ENCODE measurements around the gene PLAU. TPM values are rescaled to one million over a fixed set of nuclear protein-coding genes. Genes with fewer than 3 reads are reported as not detected.
"Not testable (repeated sequence)": the region's sequence is repeated elsewhere in the genome, so short reads cannot be mapped to it uniquely, and the experiment has no call there.

The PLAU gene
- total RNA-seq, 2 experiments from 2014 or later: 3.0 to 5.3 TPM

- Mint-ChIP-seq H3K36me3 (ENCODE audit: low read depth) (no peaks in the 10 kb centered on the region), H3K9me3 (no peaks in the 10 kb centered on the region), H3K27ac (no peak overlapping the region), H3K27me3 (peaks cover 4% of the 10 kb centered on the region), H3K4me1 (peaks cover 21% of the 10 kb centered on the region), H3K4me3 (no peak overlapping the region)
- ChIA-PET CTCF (interaction anchor here (1.0 to 13.8 kb wide), 3 partner anchors 12 to 65 kb away, joined by 6 to 415 read pairs (median 30); no protein-coding TSS in a partner anchor), POLR2A (no interaction called here)
- no peak for DNase-seq
Measured at GRCh38 chr10:73891540-73891939, 19.4 kb upstream of the PLAU start.

DNA sequence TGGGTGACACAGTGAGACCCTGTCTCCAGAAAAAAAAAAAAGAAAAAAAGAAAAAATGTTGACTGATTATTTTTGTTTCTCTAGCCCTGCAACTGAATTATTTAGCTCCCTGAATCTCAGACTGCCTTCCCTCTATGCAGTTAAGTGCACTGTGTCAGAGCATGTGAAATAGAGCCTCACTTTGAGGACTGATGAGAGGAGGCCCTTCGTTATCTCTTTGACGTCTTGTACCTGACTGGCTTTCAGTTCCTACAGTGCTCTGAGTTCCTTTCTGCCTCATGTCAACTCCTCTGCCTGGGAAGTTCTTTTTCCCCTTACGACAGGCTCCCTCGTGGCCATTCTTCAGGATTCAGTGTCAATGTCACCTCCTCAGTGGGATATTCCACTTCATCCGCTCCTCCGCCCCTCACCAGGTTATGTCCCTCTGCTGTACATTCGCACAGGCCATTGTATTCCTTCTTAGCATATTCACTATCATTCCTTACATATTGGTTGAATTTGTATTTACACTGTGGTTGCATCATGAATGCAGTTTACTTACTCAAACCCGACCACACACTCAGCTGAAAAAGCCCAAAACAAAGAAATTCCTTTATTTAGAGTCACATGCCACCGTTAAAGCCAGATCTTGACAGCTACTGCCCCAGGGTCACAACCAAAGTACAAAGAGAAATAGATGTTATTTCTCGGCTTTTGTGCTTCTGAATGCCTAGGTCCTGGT, 18.5 kb upstream of the PLAU start:
- Mint-ChIP-seq H3K27me3 (peaks cover 4% of the 10 kb centered on the region), H3K27ac (no peak overlapping the region), H3K4me3 (no peak overlapping the region), H3K4me1 (peaks cover 17% of the 10 kb centered on the region), H3K36me3 (ENCODE audit: low read depth) (no peaks in the 10 kb centered on the region), H3K9me3 (no peaks in the 10 kb centered on the region)
- ChIA-PET CTCF (interaction anchor here (2.5 to 13.8 kb wide), 3 partner anchors 12 to 48 kb away, joined by 19 to 415 read pairs (median 30); no protein-coding TSS in a partner anchor), POLR2A (interaction anchor here (0.9 kb wide), 1 partner anchor 161 kb away, joined by 3 read pairs; no protein-coding TSS in a partner anchor)
- DNase-seq: no peak

DNA sequence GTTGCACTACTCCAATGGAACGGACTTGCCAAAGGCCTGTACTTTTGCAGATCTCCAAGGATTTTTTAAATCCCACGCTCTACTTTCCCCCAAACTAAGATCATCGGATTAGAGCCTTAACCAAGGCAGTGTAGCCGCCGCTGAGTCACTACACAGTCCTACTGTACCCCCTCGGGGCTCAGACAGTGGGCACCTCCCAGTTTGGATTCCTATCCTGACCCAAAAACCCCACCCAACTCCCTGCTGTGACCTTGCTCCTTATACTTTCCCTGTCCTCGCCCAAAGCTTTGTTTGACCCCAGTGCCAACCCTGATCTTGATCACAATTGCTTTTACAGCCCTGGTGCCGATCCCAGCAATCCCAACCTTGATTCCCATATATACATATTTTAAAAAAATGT, 17.5 kb upstream of the PLAU start:
- ChIA-PET CTCF (interaction anchor here (1.2 to 13.8 kb wide), 6 partner anchors 7 to 180 kb away, joined by 3 to 415 read pairs (median 5); no protein-coding TSS in a partner anchor), POLR2A (interaction anchor here (0.7 to 1.2 kb wide), 2 partner anchors 17 to 45 kb away, joined by 3 read pairs; no protein-coding TSS in a partner anchor)
- no peak overlapping the region for H3K27ac Mint-ChIP-seq

GRCh38 chr10:73894245-73894971, 16.5 kb upstream of the PLAU start:
- DNase-seq: peak; percentile 40
- POLR2A ChIA-PET: interaction anchor here (0.6 to 1.4 kb wide), 9 partner anchors 16 to 162 kb away, joined by 3 to 5 read pairs (median 3); no protein-coding TSS in a partner anchor
- Mint-ChIP-seq H3K27ac (peak overlapping the region; percentile 21), H3K36me3 (ENCODE audit: low read depth) (no peaks in the 10 kb centered on the region), H3K4me3 (no peak overlapping the region), H3K4me1 (peaks cover 15% of the 10 kb centered on the region), H3K9me3 (no peaks in the 10 kb centered on the region), H3K27me3 (peaks cover 4% of the 10 kb centered on the region)
- CTCF ChIA-PET: interaction anchor here (0.6 to 13.8 kb wide), 10 partner anchors 8 to 843 kb away, joined by 3 to 415 read pairs (median 4); no protein-coding TSS in a partner anchor

More for the DNA sequence above, 17.5 kb upstream of the PLAU start:
- no peaks in the 10 kb centered on the region for H3K36me3 Mint-ChIP-seq (ENCODE audit: low read depth)
- no peak for DNase-seq
- no peaks in the 10 kb centered on the region for H3K9me3 Mint-ChIP-seq
- H3K27me3 Mint-ChIP-seq: peaks cover 4% of the 10 kb centered on the region
- H3K4me1 Mint-ChIP-seq: peaks cover 17% of the 10 kb centered on the region
- no peak overlapping the region for H3K4me3 Mint-ChIP-seq

DNA sequence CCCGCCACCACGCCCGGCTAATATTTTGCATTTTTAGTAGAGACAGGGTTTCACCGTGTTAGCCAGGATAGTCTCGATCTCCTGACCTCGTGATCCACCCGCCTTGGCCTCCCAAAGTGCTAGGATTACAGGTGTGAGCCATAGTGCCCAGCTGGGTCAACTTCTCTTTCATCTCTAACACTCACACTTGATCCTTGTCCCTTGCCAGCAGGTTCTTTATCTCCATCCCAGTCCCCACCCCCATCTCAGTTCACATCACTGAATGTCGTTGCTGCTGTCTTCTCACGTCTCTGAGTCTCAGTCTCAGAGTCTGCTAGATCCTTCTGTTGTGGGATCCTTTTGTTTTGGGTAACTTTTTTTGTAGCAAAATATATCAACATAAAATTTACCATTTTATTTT, 15.6 kb upstream of the PLAU start:
- not testable (repeated sequence) for DNase-seq; H3K27me3 Mint-ChIP-seq; H3K36me3 Mint-ChIP-seq (ENCODE audit: low read depth); H3K27ac Mint-ChIP-seq; H3K4me3 Mint-ChIP-seq; H3K9me3 Mint-ChIP-seq
- ChIA-PET CTCF (interaction anchor here (13.8 kb wide), 1 partner anchor 46 kb away, joined by 415 read pairs; no protein-coding TSS in a partner anchor), POLR2A (interaction anchor here (0.6 to 1.4 kb wide), 2 partner anchors 18 to 161 kb away, joined by 3 to 4 read pairs; no protein-coding TSS in a partner anchor)
- peaks cover 19% of the 10 kb centered on the region for H3K4me1 Mint-ChIP-seq

DNA sequence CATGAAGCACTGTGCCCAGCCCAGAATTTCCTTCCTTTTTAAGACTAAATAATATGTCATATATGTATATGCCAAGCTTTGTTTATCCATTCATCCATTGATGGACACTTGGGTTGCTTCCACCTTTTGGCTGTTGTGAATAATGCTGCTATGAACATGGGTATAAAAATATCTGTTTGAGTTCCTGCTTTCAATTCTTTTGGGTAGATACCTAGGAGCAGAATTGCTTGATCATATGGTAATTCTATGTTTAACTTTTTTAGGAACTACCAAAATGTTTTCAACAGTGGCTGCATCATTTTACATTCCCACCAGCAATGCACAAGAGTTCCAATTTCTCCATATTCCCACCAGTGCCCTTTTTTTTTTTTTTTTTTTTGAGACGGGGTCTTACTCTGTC, 13.2 kb upstream of the PLAU start:
- Mint-ChIP-seq H3K36me3 (ENCODE audit: low read depth) (no peaks in the 10 kb centered on the region), H3K4me1 (peaks cover 18% of the 10 kb centered on the region), H3K27ac (no peak overlapping the region), H3K27me3 (peaks cover 15% of the 10 kb centered on the region), H3K4me3 (no peak overlapping the region), H3K9me3 (no peaks in the 10 kb centered on the region)
- POLR2A ChIA-PET: no interaction called here
- CTCF ChIA-PET: interaction anchor here (1.2 to 3.1 kb wide), 2 partner anchors 11 to 43 kb away, joined by 6 to 18 read pairs; no protein-coding TSS in a partner anchor
- no peak for DNase-seq

- peaks cover 17% of the 10 kb centered on the region for H3K4me1 Mint-ChIP-seq
- no peak overlapping the region for H3K4me3 Mint-ChIP-seq
- DNase-seq: no peak
- H3K9me3 Mint-ChIP-seq: no peaks in the 10 kb centered on the region
- ChIA-PET CTCF (interaction anchor here (0.7 to 3.1 kb wide), 5 partner anchors 9 to 42 kb away, joined by 3 to 18 read pairs (median 7); no protein-coding TSS in a partner anchor), POLR2A (interaction anchor here (1.3 kb wide), 1 partner anchor 9 kb away, joined by 3 read pairs; no protein-coding TSS in a partner anchor)
- no peaks in the 10 kb centered on the region for H3K36me3 Mint-ChIP-seq (ENCODE audit: low read depth)
- H3K27ac Mint-ChIP-seq: no peak overlapping the region
- H3K27me3 Mint-ChIP-seq: peaks cover 20% of the 10 kb centered on the region
Measured at GRCh38 chr10:73898730-73899410, 12.1 kb upstream of the PLAU start.

DNA sequence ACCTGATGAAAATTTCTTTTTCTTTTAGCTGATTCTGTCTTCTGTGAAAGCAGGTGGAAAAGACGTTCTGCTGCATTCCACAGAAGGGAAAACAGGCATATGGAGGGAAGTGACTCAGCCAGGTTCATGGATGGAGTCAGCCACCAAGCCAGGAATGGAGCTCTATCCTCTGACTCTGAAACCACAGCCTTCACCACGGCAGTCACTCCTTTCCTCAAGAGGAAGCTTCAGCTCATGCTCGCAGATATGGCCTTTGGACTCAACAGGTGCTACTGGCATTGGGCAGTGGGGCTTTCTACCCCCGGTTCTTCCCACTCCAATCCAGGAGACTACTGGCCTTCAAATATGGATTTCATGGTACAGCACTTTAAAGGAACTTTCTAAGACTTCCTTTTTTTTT, 11.5 kb upstream of the PLAU start:
- Mint-ChIP-seq H3K4me3 (no peak overlapping the region), H3K27ac (no peak overlapping the region), H3K36me3 (ENCODE audit: low read depth) (no peaks in the 10 kb centered on the region), H3K27me3 (peaks cover 23% of the 10 kb centered on the region), H3K4me1 (peaks cover 11% of the 10 kb centered on the region), H3K9me3 (no peaks in the 10 kb centered on the region)
- ChIA-PET POLR2A (interaction anchor here (1.3 kb wide), 1 partner anchor 9 kb away, joined by 3 read pairs; no protein-coding TSS in a partner anchor), CTCF (interaction anchor here (0.7 to 3.1 kb wide), 4 partner anchors 8 to 41 kb away, joined by 3 to 18 read pairs (median 7); no protein-coding TSS in a partner anchor)
- no peak for DNase-seq

DNA sequence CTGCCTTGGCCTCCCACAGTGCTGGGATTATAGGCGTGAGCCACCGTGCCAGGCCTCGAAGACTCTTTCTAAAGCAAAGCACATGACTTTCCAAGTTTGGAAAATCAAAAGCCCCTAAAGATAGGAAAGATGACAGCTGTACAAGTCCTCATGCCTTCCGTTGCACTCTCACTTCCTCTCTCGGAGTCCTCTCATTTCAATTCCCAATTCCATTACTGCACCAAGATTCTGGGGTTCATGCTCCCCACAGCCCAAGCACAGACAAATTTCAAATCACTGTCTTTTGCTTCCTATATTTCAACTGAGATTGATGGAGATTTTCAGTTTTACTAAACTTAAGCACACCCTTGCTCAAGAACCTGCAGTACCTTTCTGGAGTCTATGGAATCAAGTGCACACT, 10.9 kb upstream of the PLAU start:
- ChIA-PET POLR2A (interaction anchor here (1.3 kb wide), 1 partner anchor 8 kb away, joined by 3 read pairs; no protein-coding TSS in a partner anchor), CTCF (interaction anchor here (0.6 to 3.1 kb wide), 5 partner anchors 8 to 41 kb away, joined by 3 to 18 read pairs (median 4); no protein-coding TSS in a partner anchor)

GRCh38 chr10:73901261-73901660, 9.7 kb upstream of the PLAU start:
- no peak for DNase-seq
- H3K27me3 Mint-ChIP-seq: peaks cover 27% of the 10 kb centered on the region
- no peak overlapping the region for H3K27ac Mint-ChIP-seq
- H3K9me3 Mint-ChIP-seq: no peaks in the 10 kb centered on the region
- H3K36me3 Mint-ChIP-seq (ENCODE audit: low read depth): no peaks in the 10 kb centered on the region
- CTCF ChIA-PET: interaction anchor here (1.8 kb wide), 1 partner anchor 22 kb away, joined by 8 read pairs; no protein-coding TSS in a partner anchor
- POLR2A ChIA-PET: no interaction called here
- H3K4me3 Mint-ChIP-seq: no peak overlapping the region
- H3K4me1 Mint-ChIP-seq: peaks cover 4% of the 10 kb centered on the region

More for the DNA sequence above, 10.9 kb upstream of the PLAU start:
- Mint-ChIP-seq H3K4me3 (no peak overlapping the region), H3K36me3 (ENCODE audit: low read depth) (no peaks in the 10 kb centered on the region), H3K27ac (no peak overlapping the region), H3K9me3 (no peaks in the 10 kb centered on the region), H3K27me3 (peaks cover 23% of the 10 kb centered on the region), H3K4me1 (peaks cover 6% of the 10 kb centered on the region)
- DNase-seq: no peak

- H3K36me3 Mint-ChIP-seq (ENCODE audit: low read depth): no peaks in the 10 kb centered on the region
- ChIA-PET CTCF (interaction anchor here (0.7 to 2.8 kb wide), 7 partner anchors 8 to 86 kb away, joined by 3 to 11 read pairs (median 5); no protein-coding TSS in a partner anchor), POLR2A (interaction anchor here (0.7 kb wide), 1 partner anchor 12 kb away, joined by 3 read pairs; no protein-coding TSS in a partner anchor)
- H3K4me1 Mint-ChIP-seq: peaks cover 8% of the 10 kb centered on the region
- H3K4me3 Mint-ChIP-seq: no peak overlapping the region
- H3K27ac Mint-ChIP-seq: no peak overlapping the region
- H3K9me3 Mint-ChIP-seq: no peaks in the 10 kb centered on the region
- H3K27me3 Mint-ChIP-seq: peaks cover 27% of the 10 kb centered on the region
- no peak for DNase-seq
Measured at GRCh38 chr10:73902351-73902750, 8.6 kb upstream of the PLAU start.
